Fibroblast of pulmonary artery (primary cell): ENCODE data around the gene HOXC10.

Experiments used
- DNase-seq: peaks from one replicate; pipeline ENCODE4 v3.0.0-alpha.2; 2010; ENCODE audit warnings: low read depth
- H3K4me3 ChIP-seq: replicated peaks from 2 replicates; pipeline ENCODE4 v1.5.1; 2011; ENCODE audit warnings: low read depth, mild to moderate bottlenecking, control low read depth, low read length, moderate library complexity
- CTCF ChIP-seq: IDR thresholded peaks from 2 replicates; pipeline ENCODE4 v1.5.1; 2011; ENCODE audit warnings: mild to moderate bottlenecking, control low read depth, low read length, inconsistent platforms; ENCODE audit errors: missing control alignments

HOXC10 gene

DNA sequence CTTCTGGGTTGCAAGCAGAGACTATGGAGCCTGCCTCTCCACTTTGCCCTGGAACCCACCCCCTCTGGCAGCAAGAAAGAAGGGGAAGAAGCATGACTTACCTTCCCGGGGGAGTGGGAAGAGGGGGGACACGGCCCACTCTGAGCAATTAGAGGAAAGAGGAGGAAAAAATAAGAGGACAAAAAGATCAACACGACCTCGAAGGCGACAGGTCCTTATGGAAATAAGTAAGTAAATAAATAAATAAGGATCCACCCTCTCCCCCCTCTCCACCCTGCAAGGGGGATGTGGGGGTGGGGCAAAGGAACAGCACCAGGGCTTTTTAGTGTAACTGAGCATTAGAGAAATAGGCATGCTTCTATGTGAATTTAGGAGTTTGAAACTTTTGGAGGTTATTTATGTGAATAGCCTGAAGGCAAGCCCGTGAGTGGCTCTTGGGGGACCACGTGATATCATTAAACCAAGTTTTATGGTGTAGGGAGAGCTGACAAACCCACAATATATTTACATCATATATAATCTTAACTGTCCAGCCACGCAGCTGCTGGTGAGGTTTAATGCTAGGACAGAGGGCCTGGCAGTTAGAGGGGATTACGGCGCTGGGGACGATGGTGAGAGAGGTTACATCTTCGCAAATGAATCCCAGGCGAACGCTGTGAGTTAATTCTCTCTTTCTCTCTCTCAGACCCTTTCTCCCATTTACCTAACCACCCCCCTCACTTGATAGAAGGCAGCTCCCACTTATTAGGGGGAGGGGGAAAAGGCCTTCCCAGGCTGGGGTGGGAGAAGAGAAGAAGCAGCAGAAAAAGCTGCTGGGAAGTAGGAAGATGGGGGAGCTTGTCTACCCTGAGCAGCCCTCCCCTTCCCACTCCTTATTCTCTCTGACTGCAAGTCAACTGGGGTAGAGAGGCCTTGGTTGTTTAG lies 52.7 kb downstream of the HOXC10 start:
- no peak overlapping the region for H3K4me3 ChIP-seq
- no peak for TF ChIP-seq CTCF
- no peak for DNase-seq

- TF ChIP-seq CTCF: no peak
- no peak overlapping the region for H3K4me3 ChIP-seq
- no peak for DNase-seq
Observed at GRCh38 chr12:54038284-54038870, 53.4 kb downstream of the HOXC10 start.

GRCh38 chr12:54038871-54039414 lies 54.0 kb downstream of the HOXC10 start:
- no peak overlapping the region for H3K4me3 ChIP-seq
- no peak for DNase-seq
- TF ChIP-seq CTCF: no peak

DNA sequence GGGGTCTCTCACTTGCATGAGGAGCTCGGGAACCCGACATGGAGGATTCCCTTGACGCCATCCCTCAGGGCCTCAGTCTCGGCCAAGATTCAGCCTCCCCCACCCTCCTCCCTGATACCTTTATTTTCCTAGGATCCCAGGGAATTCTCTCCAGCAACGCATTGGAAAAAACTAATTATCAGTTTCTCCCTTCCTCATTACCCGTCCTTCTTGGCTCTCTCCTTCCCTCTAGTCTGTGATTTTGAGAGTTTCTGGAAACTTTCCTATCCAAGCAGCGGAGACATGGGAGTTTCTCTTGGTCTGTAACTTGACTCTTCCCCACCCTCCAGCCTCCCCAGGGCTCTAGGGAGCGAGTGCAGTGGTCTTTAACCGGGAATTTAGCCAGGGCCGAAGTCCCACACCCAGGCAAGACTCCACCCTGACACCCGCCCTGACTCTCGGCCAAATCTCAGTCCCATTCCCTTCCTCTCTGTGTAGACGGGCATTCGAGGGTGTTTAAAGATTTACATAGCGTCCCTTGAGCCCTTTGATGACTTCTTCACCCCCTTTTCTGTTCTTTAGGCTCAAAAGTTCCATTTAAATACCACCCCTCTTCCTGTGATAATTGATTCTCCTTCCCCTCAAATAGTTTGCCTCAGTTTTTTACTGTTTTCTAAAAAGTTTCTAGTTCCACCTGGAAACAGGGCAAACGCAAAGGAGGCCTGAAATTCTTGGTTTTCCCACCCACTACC lies 54.6 kb downstream of the HOXC10 start:
- H3K4me3 ChIP-seq: no peak overlapping the region
- no peak for TF ChIP-seq CTCF
- no peak for DNase-seq
